PFSK-1 (cell line): ENCODE data around the gene MYOT.

ENCODE experiments used
- FOXP2 ChIP-seq: optimal IDR thresholded peaks from 2 replicates; pipeline ENCODE3; 2011; ENCODE audit warnings: borderline replicate concordance, control low read depth, inconsistent platforms; ENCODE audit not compliant: insufficient read depth; ENCODE audit errors: extremely low read length, extremely low read depth
- POLR2AphosphoS5 ChIP-seq: IDR thresholded peaks from 2 replicates; pipeline ENCODE4 v1.6.1; 2012; ENCODE audit warnings: low read depth, mild to moderate bottlenecking, control low read depth, low read length, moderate library complexity
- SIN3A ChIP-seq: IDR thresholded peaks from 2 replicates; pipeline ENCODE4 v1.6.1; 2012; ENCODE audit warnings: mild to moderate bottlenecking, low read length, moderate library complexity, borderline replicate concordance; ENCODE audit not compliant: insufficient read depth
- TAF1 ChIP-seq: IDR thresholded peaks from 2 replicates; pipeline ENCODE4 v1.6.1; 2012; ENCODE audit warnings: low read length, control low read depth, borderline replicate concordance; ENCODE audit not compliant: insufficient read depth
- TF ChIP-seq, protein P1 (sequence below), 2 experiments: IDR thresholded peaks; 2 replicates each; pipeline versions ENCODE4 v1.6.1 to v1.8.0; 2011 to 2012; ENCODE audit warnings: low read depth in 2 of 2, low read length in 2 of 2, control low read depth in 1 of 2, inconsistent platforms in 1 of 2, mild to moderate bottlenecking in 1 of 2, moderate library complexity in 1 of 2; ENCODE audit not compliant: insufficient read depth in 1 of 2

MYOT gene

DNA sequence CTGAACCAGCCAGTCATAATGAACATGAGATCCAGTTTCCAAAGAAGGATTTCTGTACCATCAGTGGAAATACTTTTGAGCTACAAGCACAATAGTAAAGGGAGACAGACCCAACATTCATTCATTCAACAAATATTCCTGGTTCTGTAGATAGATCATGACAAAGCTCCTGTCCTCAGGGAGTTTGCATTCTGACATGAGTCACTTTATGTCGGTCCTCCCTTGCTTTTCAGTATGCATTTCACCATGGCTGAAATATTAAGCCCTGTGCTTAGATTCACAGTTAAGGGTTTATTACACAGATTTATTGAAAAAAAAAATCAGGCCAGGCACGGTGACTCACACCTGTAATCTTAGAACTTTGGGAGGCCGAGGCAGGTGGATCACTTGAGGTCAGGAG is 5.4 kb upstream of the MYOT start:
- TF ChIP-seq, protein P1, sequence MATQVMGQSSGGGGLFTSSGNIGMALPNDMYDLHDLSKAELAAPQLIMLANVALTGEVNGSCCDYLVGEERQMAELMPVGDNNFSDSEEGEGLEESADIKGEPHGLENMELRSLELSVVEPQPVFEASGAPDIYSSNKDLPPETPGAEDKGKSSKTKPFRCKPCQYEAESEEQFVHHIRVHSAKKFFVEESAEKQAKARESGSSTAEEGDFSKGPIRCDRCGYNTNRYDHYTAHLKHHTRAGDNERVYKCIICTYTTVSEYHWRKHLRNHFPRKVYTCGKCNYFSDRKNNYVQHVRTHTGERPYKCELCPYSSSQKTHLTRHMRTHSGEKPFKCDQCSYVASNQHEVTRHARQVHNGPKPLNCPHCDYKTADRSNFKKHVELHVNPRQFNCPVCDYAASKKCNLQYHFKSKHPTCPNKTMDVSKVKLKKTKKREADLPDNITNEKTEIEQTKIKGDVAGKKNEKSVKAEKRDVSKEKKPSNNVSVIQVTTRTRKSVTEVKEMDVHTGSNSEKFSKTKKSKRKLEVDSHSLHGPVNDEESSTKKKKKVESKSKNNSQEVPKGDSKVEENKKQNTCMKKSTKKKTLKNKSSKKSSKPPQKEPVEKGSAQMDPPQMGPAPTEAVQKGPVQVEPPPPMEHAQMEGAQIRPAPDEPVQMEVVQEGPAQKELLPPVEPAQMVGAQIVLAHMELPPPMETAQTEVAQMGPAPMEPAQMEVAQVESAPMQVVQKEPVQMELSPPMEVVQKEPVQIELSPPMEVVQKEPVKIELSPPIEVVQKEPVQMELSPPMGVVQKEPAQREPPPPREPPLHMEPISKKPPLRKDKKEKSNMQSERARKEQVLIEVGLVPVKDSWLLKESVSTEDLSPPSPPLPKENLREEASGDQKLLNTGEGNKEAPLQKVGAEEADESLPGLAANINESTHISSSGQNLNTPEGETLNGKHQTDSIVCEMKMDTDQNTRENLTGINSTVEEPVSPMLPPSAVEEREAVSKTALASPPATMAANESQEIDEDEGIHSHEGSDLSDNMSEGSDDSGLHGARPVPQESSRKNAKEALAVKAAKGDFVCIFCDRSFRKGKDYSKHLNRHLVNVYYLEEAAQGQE (IDR thresholded peaks at IDR 0.05; ENCODE audit: insufficient read depth in 1 of 2, low read depth in 2 of 2, low read length in 2 of 2), result no peak
- TF ChIP-seq SIN3A, result no peak
- no peak for TF ChIP-seq FOXP2
- no peak for TF ChIP-seq TAF1
- no peak for TF ChIP-seq POLR2AphosphoS5

DNA sequence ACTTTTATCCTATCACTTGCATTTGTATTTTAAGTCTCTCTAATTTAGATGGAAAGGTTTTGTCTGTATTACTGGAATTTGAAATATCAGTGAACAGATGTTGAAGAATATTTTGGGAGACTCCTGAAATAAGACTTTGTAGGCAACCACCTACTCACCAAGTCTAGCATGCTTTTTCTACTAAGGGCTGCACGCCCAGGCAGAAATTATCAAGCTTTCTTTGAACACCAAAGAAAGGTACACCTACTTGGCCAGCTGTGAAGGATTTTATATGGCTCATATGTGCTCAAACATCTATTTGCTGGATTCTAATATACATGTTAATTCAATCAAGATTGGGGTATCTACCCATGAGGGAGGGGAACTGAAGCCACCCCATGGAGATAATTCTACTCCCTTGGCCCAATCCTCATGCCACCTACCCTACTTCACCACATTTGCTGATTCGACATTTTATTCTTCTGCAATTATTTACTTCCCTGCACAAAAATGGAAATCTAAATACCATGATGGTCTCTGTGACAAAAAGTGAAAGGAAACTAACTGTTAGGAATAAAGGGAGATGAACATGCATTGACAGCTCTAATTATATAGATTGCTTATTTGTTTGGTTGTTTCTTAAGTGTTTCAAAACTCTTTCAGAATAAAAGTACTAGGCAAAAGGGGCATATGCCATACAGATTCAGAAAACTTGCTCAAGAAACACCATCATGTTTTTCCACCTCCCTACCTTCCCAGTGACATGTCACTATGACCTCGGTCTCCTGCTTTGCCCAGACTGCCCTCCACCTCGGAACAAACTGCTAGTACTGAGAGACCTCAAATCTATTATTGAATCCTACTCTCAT is 895 bp upstream of the MYOT start:
- TF ChIP-seq, protein P1 (IDR thresholded peaks at IDR 0.05; ENCODE audit: insufficient read depth in 1 of 2, low read depth in 2 of 2, low read length in 2 of 2), result no peak
- TF ChIP-seq TAF1 (no peak), POLR2AphosphoS5 (no peak), FOXP2 (no peak), SIN3A (no peak)

DNA sequence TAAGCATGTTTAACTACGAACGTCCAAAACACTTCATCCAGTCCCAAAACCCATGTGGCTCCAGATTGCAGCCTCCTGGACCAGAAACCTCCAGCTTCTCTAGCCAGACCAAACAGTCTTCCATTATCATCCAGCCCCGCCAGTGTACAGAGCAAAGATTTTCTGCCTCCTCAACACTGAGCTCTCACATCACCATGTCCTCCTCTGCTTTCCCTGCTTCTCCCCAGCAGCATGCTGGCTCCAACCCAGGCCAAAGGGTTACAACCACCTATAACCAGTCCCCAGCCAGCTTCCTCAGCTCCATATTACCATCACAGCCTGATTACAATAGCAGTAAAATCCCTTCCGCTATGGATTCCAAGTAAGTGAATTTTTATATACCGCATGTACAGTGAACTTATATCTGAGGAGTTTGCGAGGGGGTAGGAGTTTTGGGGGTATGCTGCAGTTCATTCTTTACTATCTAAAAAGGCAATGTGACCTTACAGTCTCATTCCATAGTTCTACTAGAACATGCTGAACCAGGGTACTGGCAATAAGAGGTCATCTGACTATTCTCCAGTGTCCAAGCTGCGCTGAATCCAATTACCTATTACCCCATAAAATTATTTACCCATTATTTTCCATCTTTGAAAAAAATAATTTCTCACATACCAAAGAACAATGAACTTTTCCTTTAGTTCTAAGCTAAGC is 3.1 kb downstream of the MYOT start:
- TF ChIP-seq TAF1, result no peak

DNA sequence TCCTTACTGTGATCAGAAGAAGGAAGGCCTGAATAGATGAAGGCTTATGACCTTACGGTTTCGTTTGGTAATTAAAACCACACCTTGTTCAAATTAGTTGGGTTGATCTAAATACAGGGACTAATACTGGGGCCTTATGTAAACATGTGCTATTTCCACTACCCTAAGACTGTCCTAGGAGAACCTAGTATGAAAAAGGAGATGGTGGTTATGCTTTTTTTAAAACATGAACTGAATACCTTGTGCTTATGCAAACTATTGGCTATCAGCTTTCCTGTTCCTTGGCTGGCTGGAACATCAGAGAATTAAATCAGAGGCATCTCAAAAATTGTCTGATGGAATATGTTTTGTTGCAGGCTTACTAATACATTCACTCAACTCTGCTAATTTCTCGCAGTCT is 3.9 kb downstream of the MYOT start:
- TF ChIP-seq FOXP2 (no peak), SIN3A (no peak), TAF1 (no peak)
- TF ChIP-seq, protein P1 (IDR thresholded peaks at IDR 0.05; ENCODE audit: insufficient read depth in 1 of 2, low read depth in 2 of 2, low read length in 2 of 2), result no peak

DNA sequence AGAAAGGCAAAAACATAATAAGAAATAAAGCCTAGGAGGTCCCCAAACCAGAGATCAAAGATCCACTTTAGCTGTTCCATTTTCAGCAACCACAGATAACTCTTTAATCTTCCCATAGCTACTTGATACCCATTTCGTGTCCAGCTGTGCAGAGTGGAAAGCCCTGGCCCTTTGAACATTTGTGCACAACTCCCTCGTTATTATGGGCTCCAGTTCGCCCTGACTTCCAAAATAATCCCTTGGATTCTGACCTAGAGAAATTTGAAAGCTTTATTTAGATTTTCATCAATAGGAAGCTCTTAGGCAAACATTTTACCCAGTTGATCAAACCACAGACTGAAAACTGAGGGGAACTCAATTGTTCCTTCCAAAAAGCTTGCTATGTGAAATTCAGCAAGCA is 4.8 kb downstream of the MYOT start:
- no peak for TF ChIP-seq POLR2AphosphoS5
- TF ChIP-seq SIN3A, result no peak
- TF ChIP-seq, protein P1 (IDR thresholded peaks at IDR 0.05; ENCODE audit: insufficient read depth in 1 of 2, low read depth in 2 of 2, low read length in 2 of 2), result no peak
- no peak for TF ChIP-seq FOXP2
- no peak for TF ChIP-seq TAF1
